ENCODE measurements around the gene TMEM131L. TPM values are rescaled to one million over a fixed set of nuclear protein-coding genes. Genes with fewer than 3 reads are reported as not detected.
A peak's percentile ranks its signal among the peaks of the same experiment; 100 is the strongest.

TMEM131L gene
- total RNA-seq, 1 donor from 2014 or later, result 18.6 TPM

GRCh38 chr4:153490985-153491483 is 24.9 kb downstream of the TMEM131L start:
- DNase-seq (ENCODE audit: low read depth) (no peak), FAIRE-seq (no peak)
- Mint-ChIP-seq H3K9me3 (ENCODE audit: unreplicated experiment) (no peaks in the 10 kb centered on the region), H3K4me1 (ENCODE audit: low read depth, unreplicated experiment) (peaks cover 49% of the 10 kb centered on the region), H3K4me3 (ENCODE audit: unreplicated experiment) (no peak overlapping the region), H3K27me3 (ENCODE audit: low read depth, unreplicated experiment) (no peaks in the 10 kb centered on the region), H3K36me3 (ENCODE audit: low read depth, unreplicated experiment) (peaks cover 9% of the 10 kb centered on the region), H3K27ac (ENCODE audit: unreplicated experiment) (no peak overlapping the region)
- peaks cover 41% of the 10 kb centered on the region for H3K4me1 ChIP-seq (ENCODE audit: insufficient read depth, low read length)
- no peaks in the 10 kb centered on the region for H3K9me3 ChIP-seq (ENCODE audit: insufficient read depth, low read depth, low read length)
- H2AFZ ChIP-seq (ENCODE audit: low read depth, low read length), result no peak overlapping the region
- H3K79me2 ChIP-seq (ENCODE audit: insufficient read depth, low read length), result peaks cover 36% of the 10 kb centered on the region
- TF ChIP-seq EZH2 (IDR thresholded peaks at IDR 0.05; ENCODE audit: insufficient read depth, low read length) (no peak), CTCF (IDR thresholded peaks at IDR 0.05; ENCODE audit: insufficient read depth, low read depth, low read length) (no peak)
- no peak overlapping the region for H3K27ac ChIP-seq (ENCODE audit: low read depth, low read length)
- H3K27me3 ChIP-seq (ENCODE audit: insufficient read depth, low read length), result no peaks in the 10 kb centered on the region
- no peak overlapping the region for H3K9ac ChIP-seq (ENCODE audit: low read length)
- H4K20me1 ChIP-seq (ENCODE audit: insufficient read depth, low read length), result no peaks in the 10 kb centered on the region
- H3K4me2 ChIP-seq (ENCODE audit: low read length), result no peak overlapping the region
- H3K4me3 ChIP-seq (ENCODE audit: insufficient read depth, low read depth, low read length), result no peak overlapping the region
- H3K36me3 ChIP-seq (ENCODE audit: insufficient read depth, low read length), result no peaks in the 10 kb centered on the region

GRCh38 chr4:153494562-153494961 is 28.4 kb downstream of the TMEM131L start:
- Histone ChIP-seq H3K79me2 (ENCODE audit: insufficient read depth, low read length) (peaks cover 28% of the 10 kb centered on the region), H3K9me3 (ENCODE audit: insufficient read depth, low read depth, low read length) (no peaks in the 10 kb centered on the region), H3K4me1 (ENCODE audit: insufficient read depth, low read length) (peaks cover 32% of the 10 kb centered on the region), H3K9ac (ENCODE audit: low read length) (no peak overlapping the region), H2AFZ (ENCODE audit: low read depth, low read length) (no peak overlapping the region), H3K27ac (ENCODE audit: low read depth, low read length) (no peak overlapping the region), H3K4me3 (ENCODE audit: insufficient read depth, low read depth, low read length) (no peak overlapping the region), H3K36me3 (ENCODE audit: insufficient read depth, low read length) (no peaks in the 10 kb centered on the region), H3K27me3 (ENCODE audit: insufficient read depth, low read length) (no peaks in the 10 kb centered on the region), H4K20me1 (ENCODE audit: insufficient read depth, low read length) (peaks cover 4% of the 10 kb centered on the region), H3K4me2 (ENCODE audit: low read length) (no peak overlapping the region)
- H3K4me1 Mint-ChIP-seq (ENCODE audit: low read depth, unreplicated experiment), result peaks cover 42% of the 10 kb centered on the region
- H3K27ac Mint-ChIP-seq (ENCODE audit: unreplicated experiment), result peak overlapping the region; percentile 18
- no peaks in the 10 kb centered on the region for H3K27me3 Mint-ChIP-seq (ENCODE audit: low read depth, unreplicated experiment)
- no peaks in the 10 kb centered on the region for H3K9me3 Mint-ChIP-seq (ENCODE audit: unreplicated experiment)
- DNase-seq (ENCODE audit: low read depth), result no peak
- peaks cover 9% of the 10 kb centered on the region for H3K36me3 Mint-ChIP-seq (ENCODE audit: low read depth, unreplicated experiment)
- no peak for FAIRE-seq
- TF ChIP-seq EZH2 (IDR thresholded peaks at IDR 0.05; ENCODE audit: insufficient read depth, low read length) (no peak), CTCF (IDR thresholded peaks at IDR 0.05; ENCODE audit: insufficient read depth, low read depth, low read length) (no peak)
- no peak overlapping the region for H3K4me3 Mint-ChIP-seq (ENCODE audit: unreplicated experiment)

GRCh38 chr4:153495480-153496193 is 29.5 kb downstream of the TMEM131L start:
- Histone ChIP-seq H3K36me3 (ENCODE audit: insufficient read depth, low read length) (no peaks in the 10 kb centered on the region), H2AFZ (ENCODE audit: low read depth, low read length) (no peak overlapping the region), H3K27me3 (ENCODE audit: insufficient read depth, low read length) (no peaks in the 10 kb centered on the region), H3K4me2 (ENCODE audit: low read length) (no peak overlapping the region), H3K27ac (ENCODE audit: low read depth, low read length) (no peak overlapping the region), H3K4me1 (ENCODE audit: insufficient read depth, low read length) (peaks cover 24% of the 10 kb centered on the region), H3K9me3 (ENCODE audit: insufficient read depth, low read depth, low read length) (no peaks in the 10 kb centered on the region), H4K20me1 (ENCODE audit: insufficient read depth, low read length) (peaks cover 4% of the 10 kb centered on the region), H3K4me3 (ENCODE audit: insufficient read depth, low read depth, low read length) (no peak overlapping the region), H3K9ac (ENCODE audit: low read length) (no peak overlapping the region), H3K79me2 (ENCODE audit: insufficient read depth, low read length) (peaks cover 23% of the 10 kb centered on the region)
- H3K4me1 Mint-ChIP-seq (ENCODE audit: low read depth, unreplicated experiment), result peaks cover 34% of the 10 kb centered on the region
- H3K27ac Mint-ChIP-seq (ENCODE audit: unreplicated experiment), result peak overlapping the region; percentile 85
- no peaks in the 10 kb centered on the region for H3K9me3 Mint-ChIP-seq (ENCODE audit: unreplicated experiment)
- H3K4me3 Mint-ChIP-seq (ENCODE audit: unreplicated experiment), result no peak overlapping the region
- peaks cover 9% of the 10 kb centered on the region for H3K36me3 Mint-ChIP-seq (ENCODE audit: low read depth, unreplicated experiment)
- FAIRE-seq (no peak), DNase-seq (ENCODE audit: low read depth) (no peak)
- TF ChIP-seq EZH2 (IDR thresholded peaks at IDR 0.05; ENCODE audit: insufficient read depth, low read length), result no peak
- TF ChIP-seq CTCF (IDR thresholded peaks at IDR 0.05; ENCODE audit: insufficient read depth, low read depth, low read length), result no peak
- no peaks in the 10 kb centered on the region for H3K27me3 Mint-ChIP-seq (ENCODE audit: low read depth, unreplicated experiment)

Measured in astrocyte (in vitro differentiated cells and primary cell).